AG10803 (cell line): ENCODE measurements around the gene MFAP3.

Experiments used
- DNase-seq: peaks from one replicate; pipeline ENCODE4 v3.0.0; 2010; ENCODE audit warnings: low read depth
- H3K4me3 ChIP-seq: 2 replicates; pipeline ENCODE4 v1.5.1; 2011; ENCODE audit warnings: mild to moderate bottlenecking, low read length, control low read depth
- CTCF ChIP-seq: conservative IDR thresholded peaks from 2 replicates; pipeline ENCODE4 v1.5.1; 2011; ENCODE audit warnings: mild to moderate bottlenecking, low read length, control low read depth, inconsistent platforms

The MFAP3 gene

GRCh38 chr5:154078272-154078671 is 39.5 kb downstream of the MFAP3 start:
- no peak overlapping the region for H3K4me3 ChIP-seq
- TF ChIP-seq CTCF: no peak
- no peak for DNase-seq

GRCh38 chr5:154081246-154081645 is 42.5 kb downstream of the MFAP3 start:
- no peak for TF ChIP-seq CTCF
- H3K4me3 ChIP-seq: no peak overlapping the region
- no peak for DNase-seq

GRCh38 chr5:154084062-154084639 is 45.4 kb downstream of the MFAP3 start:
- no peak for DNase-seq
- TF ChIP-seq CTCF: no peak

GRCh38 chr5:154086146-154086545 is 47.4 kb downstream of the MFAP3 start:
- H3K4me3 ChIP-seq: no peak overlapping the region
- TF ChIP-seq CTCF: no peak
- DNase-seq: no peak

More at GRCh38 chr5:154084062-154084639, 45.4 kb downstream of the MFAP3 start:
- H3K4me3 ChIP-seq: no peak overlapping the region

GRCh38 chr5:154086641-154087040 is 47.9 kb downstream of the MFAP3 start:
- H3K4me3 ChIP-seq: no peak overlapping the region
- no peak for TF ChIP-seq CTCF
- DNase-seq: peak; percentile 47

- TF ChIP-seq CTCF: no peak
- DNase-seq: peak; percentile 34
- H3K4me3 ChIP-seq: no peak overlapping the region
These were observed 48.5 kb downstream of the MFAP3 start for GRCh38 chr5:154087260-154087659.

- no peak for DNase-seq
- H3K4me3 ChIP-seq: no peak overlapping the region
- no peak for TF ChIP-seq CTCF
These were observed 50.0 kb downstream of the MFAP3 start for GRCh38 chr5:154088801-154089200.
